ENCODE measurements around the gene DNAJB4.
"Not testable (repeated sequence)": the region's sequence is repeated elsewhere in the genome, so short reads cannot be mapped to it uniquely, and the experiment has no call there.

The DNAJB4 gene

GRCh38 chr1:78009276-78009675 lies 4.5 kb downstream of the DNAJB4 start:
- Histone ChIP-seq H3K36me3 (ENCODE audit: control insufficient read depth in 4 of 4, insufficient read depth in 4 of 4, low read length in 3 of 4) (peaks cover 0 to 3% (median 3%) of the 10 kb centered on the region in 4 experiments), H3K9me3 (ENCODE audit: control extremely low read depth in 1 of 5, control insufficient read depth in 4 of 5, insufficient read depth in 2 of 5, low read depth in 1 of 5, low read length in 4 of 5) (no peaks in the 10 kb centered on the region), H3K27me3 (replicated peaks in 2 of 5; ENCODE audit: control insufficient read depth in 4 of 5, insufficient read depth in 5 of 5, low read length in 4 of 5) (no peaks in the 10 kb centered on the region), H3K4me1 (ENCODE audit: control extremely low read depth in 1 of 4, control insufficient read depth in 4 of 4, insufficient read depth in 4 of 4, low read length in 3 of 4) (peaks cover 2 to 19% (median 14%) of the 10 kb centered on the region in 4 experiments), H3K27ac (ENCODE audit: insufficient read depth in 1 of 2, low read depth in 1 of 2, low read length in 2 of 2, poor library complexity in 1 of 2, severe bottlenecking in 2 of 2) (no peak overlapping the region), H3K4me3 (ENCODE audit: control insufficient read depth in 1 of 7, extremely low read depth in 1 of 7, insufficient read depth in 4 of 7, low read depth in 2 of 7, low read length in 6 of 7) (no peak overlapping the region)
- CTCF ChIA-PET, result no interaction called here
- 100% methylated on average over 1 of the region's 3 CpGs for WGBS (ENCODE audit: insufficient coverage)
- POLR2A ChIA-PET, result no interaction called here
- no peak for DNase-seq

GRCh38 chr1:78009836-78010235 lies 5.1 kb downstream of the DNAJB4 start:
- peaks cover 2 to 19% (median 13%) of the 10 kb centered on the region in 4 experiments for H3K4me1 ChIP-seq (ENCODE audit: control extremely low read depth in 1 of 4, control insufficient read depth in 4 of 4, insufficient read depth in 4 of 4, low read length in 3 of 4)
- 100% methylated on average over 1 of the region's 3 CpGs for WGBS (ENCODE audit: insufficient coverage)
- DNase-seq, result no peak
- H3K36me3 ChIP-seq (ENCODE audit: control insufficient read depth in 4 of 4, insufficient read depth in 4 of 4, low read length in 3 of 4), result peaks cover 1 to 7% (median 4%) of the 10 kb centered on the region in 4 experiments
- no peak overlapping the region for H3K4me3 ChIP-seq (ENCODE audit: control insufficient read depth in 1 of 7, extremely low read depth in 1 of 7, insufficient read depth in 4 of 7, low read depth in 2 of 7, low read length in 6 of 7)
- no peaks in the 10 kb centered on the region for H3K27me3 ChIP-seq (replicated peaks in 2 of 5; ENCODE audit: control insufficient read depth in 4 of 5, insufficient read depth in 5 of 5, low read length in 4 of 5)
- CTCF ChIA-PET, result interaction anchor here (0.7 to 1.1 kb wide), 3 partner anchors 9 to 22 kb away, joined by 3 read pairs; no protein-coding TSS in a partner anchor
- H3K9me3 ChIP-seq (ENCODE audit: control extremely low read depth in 1 of 5, control insufficient read depth in 4 of 5, insufficient read depth in 2 of 5, low read depth in 1 of 5, low read length in 4 of 5), result no peaks in the 10 kb centered on the region
- H3K27ac ChIP-seq (ENCODE audit: insufficient read depth in 1 of 2, low read depth in 1 of 2, low read length in 2 of 2, poor library complexity in 1 of 2, severe bottlenecking in 2 of 2), result no peak overlapping the region
- POLR2A ChIA-PET, result no interaction called here

GRCh38 chr1:78011050-78011449 lies 6.3 kb downstream of the DNAJB4 start:
- H3K27ac ChIP-seq (ENCODE audit: insufficient read depth in 1 of 2, low read depth in 1 of 2, low read length in 2 of 2, poor library complexity in 1 of 2, severe bottlenecking in 2 of 2), result no peak overlapping the region
- peaks cover 2 to 14% (median 7%) of the 10 kb centered on the region in 4 experiments for H3K4me1 ChIP-seq (ENCODE audit: control extremely low read depth in 1 of 4, control insufficient read depth in 4 of 4, insufficient read depth in 4 of 4, low read length in 3 of 4)
- H3K9me3 ChIP-seq (ENCODE audit: control extremely low read depth in 1 of 5, control insufficient read depth in 4 of 5, insufficient read depth in 2 of 5, low read depth in 1 of 5, low read length in 4 of 5), result no peaks in the 10 kb centered on the region
- WGBS (ENCODE audit: insufficient coverage), result 100% methylated on average over 1 of the region's 2 CpGs
- DNase-seq, result no peak
- no peaks in the 10 kb centered on the region for H3K27me3 ChIP-seq (replicated peaks in 2 of 5; ENCODE audit: control insufficient read depth in 4 of 5, insufficient read depth in 5 of 5, low read length in 4 of 5)
- H3K4me3 ChIP-seq (ENCODE audit: control insufficient read depth in 1 of 7, extremely low read depth in 1 of 7, insufficient read depth in 4 of 7, low read depth in 2 of 7, low read length in 6 of 7), result no peak overlapping the region
- H3K36me3 ChIP-seq (ENCODE audit: control insufficient read depth in 4 of 4, insufficient read depth in 4 of 4, low read length in 3 of 4), result peaks cover 3 to 12% (median 9%) of the 10 kb centered on the region in 4 experiments
- POLR2A ChIA-PET, result no interaction called here
- CTCF ChIA-PET, result interaction anchor here (0.6 to 2.0 kb wide), 3 partner anchors 10 to 103 kb away, joined by 3 to 5 read pairs (median 3); no protein-coding TSS in a partner anchor

DNA sequence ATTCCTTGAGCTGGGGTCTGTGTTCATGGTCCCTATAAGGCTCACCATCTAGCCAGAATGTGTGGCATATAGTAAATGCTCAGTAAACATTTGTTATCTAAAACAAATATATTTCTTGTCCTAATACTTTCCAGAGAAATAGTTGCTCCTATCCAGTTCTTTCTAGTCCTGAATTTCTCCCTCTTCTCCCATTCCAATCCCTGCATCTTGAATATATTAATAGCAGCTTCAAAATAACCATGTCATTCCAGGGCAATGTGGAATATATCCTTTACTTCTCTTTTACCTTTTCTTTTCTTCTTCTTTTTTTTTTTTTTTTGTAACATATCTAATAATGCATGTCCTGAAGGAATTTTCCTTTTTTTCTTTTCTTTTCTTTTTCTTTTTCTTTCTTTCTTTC lies 10.4 kb downstream of the DNAJB4 start:
- no peak overlapping the region for H3K4me3 ChIP-seq (ENCODE audit: control insufficient read depth in 1 of 7, extremely low read depth in 1 of 7, insufficient read depth in 4 of 7, low read depth in 2 of 7, low read length in 6 of 7)
- no peaks in the 10 kb centered on the region for H3K9me3 ChIP-seq (ENCODE audit: control extremely low read depth in 1 of 5, control insufficient read depth in 4 of 5, insufficient read depth in 2 of 5, low read depth in 1 of 5, low read length in 4 of 5)
- DNase-seq, result no peak
- CTCF ChIA-PET, result no interaction called here
- H3K27ac ChIP-seq (ENCODE audit: insufficient read depth in 1 of 2, low read depth in 1 of 2, low read length in 2 of 2, poor library complexity in 1 of 2, severe bottlenecking in 2 of 2), result no peak overlapping the region
- peaks cover 3 to 13% (median 10%) of the 10 kb centered on the region in 4 experiments for H3K36me3 ChIP-seq (ENCODE audit: control insufficient read depth in 4 of 4, insufficient read depth in 4 of 4, low read length in 3 of 4)
- H3K27me3 ChIP-seq (replicated peaks in 2 of 5; ENCODE audit: control insufficient read depth in 4 of 5, insufficient read depth in 5 of 5, low read length in 4 of 5), result no peaks in the 10 kb centered on the region
- POLR2A ChIA-PET, result no interaction called here
- H3K4me1 ChIP-seq (ENCODE audit: control extremely low read depth in 1 of 4, control insufficient read depth in 4 of 4, insufficient read depth in 4 of 4, low read length in 3 of 4), result no peaks in the 10 kb centered on the region

DNA sequence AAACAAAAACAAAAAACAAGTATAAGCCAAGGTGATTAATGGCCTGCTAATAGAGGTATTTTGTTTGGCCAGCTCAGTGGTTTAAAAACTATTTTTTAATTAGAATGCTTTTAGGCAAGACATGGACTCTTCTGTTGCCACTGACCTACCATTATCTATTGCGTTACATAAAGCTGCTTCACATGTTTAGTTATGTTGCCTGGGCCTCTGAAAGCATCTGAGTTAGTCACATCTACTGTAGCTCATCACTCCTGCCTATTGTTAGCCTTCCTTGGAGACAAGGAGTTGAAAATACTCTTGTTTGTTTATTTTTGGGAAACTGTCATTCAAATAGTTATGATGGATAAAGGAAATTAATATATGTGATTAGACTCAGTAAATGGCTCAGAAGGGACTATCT lies 14.3 kb downstream of the DNAJB4 start:
- H3K9me3 ChIP-seq (ENCODE audit: control extremely low read depth in 1 of 5, control insufficient read depth in 4 of 5, insufficient read depth in 2 of 5, low read depth in 1 of 5, low read length in 4 of 5), result no peaks in the 10 kb centered on the region
- no peaks in the 10 kb centered on the region for H3K4me1 ChIP-seq (ENCODE audit: control extremely low read depth in 1 of 4, control insufficient read depth in 4 of 4, insufficient read depth in 4 of 4, low read length in 3 of 4)

DNA sequence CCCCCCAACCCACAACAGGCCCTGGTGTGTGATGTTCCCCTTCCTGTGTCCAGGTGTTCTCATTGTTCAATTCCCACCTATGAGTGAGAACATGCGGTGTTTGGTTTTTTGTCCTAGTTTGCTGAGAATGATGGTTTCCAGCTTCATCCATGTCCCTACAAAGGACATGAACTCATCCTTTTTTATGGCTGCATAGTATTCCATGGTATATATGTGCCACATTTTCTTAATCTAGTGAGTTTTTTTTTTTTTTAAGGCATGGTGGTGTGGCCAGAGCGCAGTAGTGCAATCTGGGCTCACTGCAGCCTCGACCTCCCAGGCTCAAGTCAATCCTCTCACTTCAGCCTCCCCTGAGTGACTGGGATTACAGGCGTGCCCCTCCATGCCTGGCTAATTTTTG lies 16.4 kb downstream of the DNAJB4 start:
- POLR2A ChIA-PET; DNase-seq; H3K36me3 ChIP-seq (ENCODE audit: control insufficient read depth in 4 of 4, insufficient read depth in 4 of 4, low read length in 3 of 4); H3K27ac ChIP-seq (ENCODE audit: insufficient read depth in 1 of 2, low read depth in 1 of 2, low read length in 2 of 2, poor library complexity in 1 of 2, severe bottlenecking in 2 of 2); H3K4me1 ChIP-seq (ENCODE audit: control extremely low read depth in 1 of 4, control insufficient read depth in 4 of 4, insufficient read depth in 4 of 4, low read length in 3 of 4); CTCF ChIA-PET; H3K9me3 ChIP-seq (ENCODE audit: control extremely low read depth in 1 of 5, control insufficient read depth in 4 of 5, insufficient read depth in 2 of 5, low read depth in 1 of 5, low read length in 4 of 5); H3K4me3 ChIP-seq (ENCODE audit: control insufficient read depth in 1 of 7, extremely low read depth in 1 of 7, insufficient read depth in 4 of 7, low read depth in 2 of 7, low read length in 6 of 7); H3K27me3 ChIP-seq (replicated peaks in 2 of 5; ENCODE audit: control insufficient read depth in 4 of 5, insufficient read depth in 5 of 5, low read length in 4 of 5): not testable (repeated sequence)
- WGBS (ENCODE audit: insufficient coverage), result no CpG with 5 or more reads among the region's 4 CpGs

More for the DNA sequence above, 14.3 kb downstream of the DNAJB4 start:
- Histone ChIP-seq H3K27ac (ENCODE audit: insufficient read depth in 1 of 2, low read depth in 1 of 2, low read length in 2 of 2, poor library complexity in 1 of 2, severe bottlenecking in 2 of 2) (no peak overlapping the region), H3K4me3 (ENCODE audit: control insufficient read depth in 1 of 7, extremely low read depth in 1 of 7, insufficient read depth in 4 of 7, low read depth in 2 of 7, low read length in 6 of 7) (no peak overlapping the region), H3K36me3 (ENCODE audit: control insufficient read depth in 4 of 4, insufficient read depth in 4 of 4, low read length in 3 of 4) (peaks cover 3 to 9% (median 7%) of the 10 kb centered on the region in 4 experiments), H3K27me3 (replicated peaks in 2 of 5; ENCODE audit: control insufficient read depth in 4 of 5, insufficient read depth in 5 of 5, low read length in 4 of 5) (no peaks in the 10 kb centered on the region)
- DNase-seq, result no peak
- POLR2A ChIA-PET, result no interaction called here
- 100% methylated on average over 1 of the region's 1 CpG for WGBS (ENCODE audit: insufficient coverage)
- CTCF ChIA-PET, result interaction anchor here (0.8 to 1.8 kb wide), 2 partner anchors 14 to 96 kb away, joined by 3 to 6 read pairs; partner anchors contain the start of gene DNAJB4

GRCh38 chr1:78029793-78030192 lies 25.1 kb downstream of the DNAJB4 start:
- H3K4me3 ChIP-seq (ENCODE audit: control insufficient read depth in 1 of 7, extremely low read depth in 1 of 7, insufficient read depth in 4 of 7, low read depth in 2 of 7, low read length in 6 of 7), result no peak overlapping the region
- DNase-seq, result no peak
- no peaks in the 10 kb centered on the region for H3K27me3 ChIP-seq (replicated peaks in 2 of 5; ENCODE audit: control insufficient read depth in 4 of 5, insufficient read depth in 5 of 5, low read length in 4 of 5)
- no peak overlapping the region for H3K27ac ChIP-seq (ENCODE audit: insufficient read depth in 1 of 2, low read depth in 1 of 2, low read length in 2 of 2, poor library complexity in 1 of 2, severe bottlenecking in 2 of 2)
- no peaks in the 10 kb centered on the region for H3K36me3 ChIP-seq (ENCODE audit: control insufficient read depth in 4 of 4, insufficient read depth in 4 of 4, low read length in 3 of 4)
- WGBS (ENCODE audit: insufficient coverage), result no CpG with 5 or more reads among the region's 4 CpGs
- CTCF ChIA-PET, result interaction anchor here (0.8 to 0.9 kb wide), 3 partner anchors 28 to 43 kb away, joined by 3 read pairs; no protein-coding TSS in a partner anchor
- POLR2A ChIA-PET, result no interaction called here
- no peaks in the 10 kb centered on the region for H3K4me1 ChIP-seq (ENCODE audit: control extremely low read depth in 1 of 4, control insufficient read depth in 4 of 4, insufficient read depth in 4 of 4, low read length in 3 of 4)
- no peaks in the 10 kb centered on the region for H3K9me3 ChIP-seq (ENCODE audit: control extremely low read depth in 1 of 5, control insufficient read depth in 4 of 5, insufficient read depth in 2 of 5, low read depth in 1 of 5, low read length in 4 of 5)
